ENCODE results near the gene PKHD1.
A peak's percentile ranks its signal among the peaks of the same experiment; 100 is the strongest.

Gene PKHD1

GRCh38 chr6:52059821-52060220 is 27.6 kb downstream of the PKHD1 start:
- ChIA-PET CTCF (interaction anchor here (1.7 kb wide), 1 partner anchor 10 kb away, joined by 6 read pairs; no protein-coding TSS in a partner anchor), POLR2A (no interaction called here)
- no peak for DNase-seq (ENCODE audit: extremely low spot score)
- no peak for TF ChIP-seq ZNF384 (IDR thresholded peaks at IDR 0.05)

- CTCF ChIA-PET: no interaction called here
Observed at GRCh38 chr6:52055451-52055850, 32.0 kb downstream of the PKHD1 start.

DNA sequence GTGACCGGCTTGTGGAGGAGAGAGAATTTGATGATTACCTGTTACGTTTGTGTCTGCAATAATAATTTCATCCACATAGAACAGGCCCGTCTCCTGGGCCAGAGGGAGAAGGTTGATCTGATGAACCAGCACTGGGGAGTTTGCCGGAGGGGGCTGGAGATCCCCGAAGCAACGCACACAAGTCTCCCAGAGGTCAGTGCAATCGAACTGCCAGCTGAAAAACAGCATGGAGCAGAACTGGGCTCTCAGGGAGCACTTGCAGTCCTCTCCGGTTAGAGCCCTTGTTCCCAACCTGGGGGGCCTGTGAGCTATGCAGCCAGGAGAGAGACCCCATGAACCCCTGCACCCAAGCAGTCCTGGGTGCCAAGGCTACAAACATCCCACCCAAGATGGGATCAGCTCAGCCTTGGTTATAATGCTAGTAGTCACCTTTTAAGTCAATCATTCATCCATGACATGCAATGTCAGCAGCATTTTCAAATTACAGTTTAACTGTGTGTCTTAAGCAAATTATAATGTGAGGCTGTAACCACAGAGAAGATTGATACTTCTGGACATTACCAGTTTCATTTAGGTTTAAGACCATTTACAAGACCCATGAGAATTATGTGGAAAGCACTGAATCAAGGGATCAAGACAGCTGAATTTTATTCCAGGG is 34.2 kb downstream of the PKHD1 start:
- TF ChIP-seq FOXA1 (IDR thresholded peaks at IDR 0.05) (no peak), TARDBP (IDR thresholded peaks at IDR 0.05) (no peak), HDGF (IDR thresholded peaks at IDR 0.05; ENCODE audit: borderline replicate concordance) (no peak), LEF1 (IDR thresholded peaks at IDR 0.05; ENCODE audit: borderline replicate concordance) (no peak)
- DNase-seq (ENCODE audit: extremely low spot score): no peak
- ChIA-PET CTCF (interaction anchor here (0.6 to 1.6 kb wide), 2 partner anchors 34 to 589 kb away, joined by 3 to 4 read pairs; no protein-coding TSS in a partner anchor), POLR2A (no interaction called here)

More at GRCh38 chr6:52055451-52055850, 32.0 kb downstream of the PKHD1 start:
- POLR2A ChIA-PET: no interaction called here
- no peak for TF ChIP-seq PKNOX1 (IDR thresholded peaks at IDR 0.05)
- TF ChIP-seq SUZ12 (IDR thresholded peaks at IDR 0.05): no peak
- no peak for TF ChIP-seq ARNT (IDR thresholded peaks at IDR 0.05)
- no peak for TF ChIP-seq BHLHE40 (IDR thresholded peaks at IDR 0.05; ENCODE audit: borderline replicate concordance)
- no peak for TF ChIP-seq LEF1 (IDR thresholded peaks at IDR 0.05; ENCODE audit: borderline replicate concordance)
- TF ChIP-seq FOXM1 (IDR thresholded peaks at IDR 0.05; ENCODE audit: borderline replicate concordance): no peak
- no peak for TF ChIP-seq SP1 (IDR thresholded peaks at IDR 0.05)
- no peak for TF ChIP-seq ELF4 (IDR thresholded peaks at IDR 0.05)
- TF ChIP-seq CTBP1 (IDR thresholded peaks at IDR 0.05; ENCODE audit: borderline replicate concordance): no peak
- TF ChIP-seq TARDBP (IDR thresholded peaks at IDR 0.05): no peak
- TF ChIP-seq HDGF (IDR thresholded peaks at IDR 0.05; ENCODE audit: borderline replicate concordance): no peak
- TF ChIP-seq NFRKB (IDR thresholded peaks at IDR 0.05): no peak
- no peak for TF ChIP-seq FOXK2 (IDR thresholded peaks at IDR 0.05)
- TF ChIP-seq L3MBTL2 (conservative IDR thresholded peaks at IDR 0.05): no peak
- no peak for TF ChIP-seq ZNF384 (IDR thresholded peaks at IDR 0.05)
- TF ChIP-seq FOXA1 (IDR thresholded peaks at IDR 0.05): no peak
- no peak for DNase-seq (ENCODE audit: extremely low spot score)

DNA sequence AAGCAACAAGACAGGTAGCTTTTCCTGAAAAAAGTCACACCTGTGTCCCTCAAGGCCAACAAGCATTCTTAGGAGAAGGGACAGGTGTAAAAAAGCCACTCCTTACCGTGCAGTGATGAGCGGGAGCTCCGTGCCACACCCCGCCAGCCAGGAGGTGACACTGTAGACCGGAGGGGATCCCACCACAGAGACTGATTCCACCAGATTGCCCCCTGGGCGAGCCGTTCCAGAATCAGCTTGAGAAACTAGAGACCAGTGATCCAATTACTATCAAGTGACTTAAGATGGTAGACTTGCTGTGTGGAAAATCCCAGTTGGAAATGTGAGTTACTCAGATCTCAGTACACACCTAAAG is 37.4 kb downstream of the PKHD1 start:
- no peak for DNase-seq (ENCODE audit: extremely low spot score)
- TF ChIP-seq SP1 (IDR thresholded peaks at IDR 0.05) (no peak), FOXM1 (IDR thresholded peaks at IDR 0.05; ENCODE audit: borderline replicate concordance) (no peak), BHLHE40 (IDR thresholded peaks at IDR 0.05; ENCODE audit: borderline replicate concordance) (no peak), FOXA1 (IDR thresholded peaks at IDR 0.05) (no peak), NFRKB (IDR thresholded peaks at IDR 0.05) (no peak), FOXK2 (IDR thresholded peaks at IDR 0.05) (no peak), L3MBTL2 (conservative IDR thresholded peaks at IDR 0.05) (no peak)
- CTCF ChIA-PET: interaction anchor here (1.0 to 2.0 kb wide), 8 partner anchors 9 to 86 kb away, joined by 3 to 7 read pairs (median 5); no protein-coding TSS in a partner anchor
- POLR2A ChIA-PET: no interaction called here

- ChIA-PET CTCF (interaction anchor here (0.6 to 2.0 kb wide), 10 partner anchors 8 to 125 kb away, joined by 3 to 7 read pairs (median 4); no protein-coding TSS in a partner anchor), POLR2A (no interaction called here)
- peak; percentile 44 for DNase-seq (ENCODE audit: extremely low spot score)
- TF ChIP-seq ZNF384 (IDR thresholded peaks at IDR 0.05): no peak
- TF ChIP-seq NFRKB (IDR thresholded peaks at IDR 0.05): no peak
- TF ChIP-seq SP1 (IDR thresholded peaks at IDR 0.05): no peak
- TF ChIP-seq CTBP1 (IDR thresholded peaks at IDR 0.05; ENCODE audit: borderline replicate concordance): no peak
- no peak for TF ChIP-seq FOXK2 (IDR thresholded peaks at IDR 0.05)
- TF ChIP-seq LEF1 (IDR thresholded peaks at IDR 0.05; ENCODE audit: borderline replicate concordance): no peak
- no peak for TF ChIP-seq ARNT (IDR thresholded peaks at IDR 0.05)
- TF ChIP-seq L3MBTL2 (conservative IDR thresholded peaks at IDR 0.05): no peak
- no peak for TF ChIP-seq TARDBP (IDR thresholded peaks at IDR 0.05)
- TF ChIP-seq PKNOX1 (IDR thresholded peaks at IDR 0.05): no peak
- TF ChIP-seq FOXA1 (IDR thresholded peaks at IDR 0.05): no peak
Observed at GRCh38 chr6:52049252-52050050, 38.0 kb downstream of the PKHD1 start.

GRCh38 chr6:52046456-52046855 is 41.0 kb downstream of the PKHD1 start:
- CTCF ChIA-PET: no interaction called here

More at GRCh38 chr6:52046456-52046855, 41.0 kb downstream of the PKHD1 start:
- no peak for DNase-seq (ENCODE audit: extremely low spot score)
- POLR2A ChIA-PET: no interaction called here
- TF ChIP-seq HDGF (IDR thresholded peaks at IDR 0.05; ENCODE audit: borderline replicate concordance): no peak
- TF ChIP-seq CTBP1 (IDR thresholded peaks at IDR 0.05; ENCODE audit: borderline replicate concordance): no peak
- no peak for TF ChIP-seq L3MBTL2 (conservative IDR thresholded peaks at IDR 0.05)
- no peak for TF ChIP-seq FOXA1 (IDR thresholded peaks at IDR 0.05)
- TF ChIP-seq SUZ12 (IDR thresholded peaks at IDR 0.05): no peak
- TF ChIP-seq LEF1 (IDR thresholded peaks at IDR 0.05; ENCODE audit: borderline replicate concordance): no peak
- TF ChIP-seq FOXM1 (IDR thresholded peaks at IDR 0.05; ENCODE audit: borderline replicate concordance): no peak
- no peak for TF ChIP-seq ARNT (IDR thresholded peaks at IDR 0.05)
- no peak for TF ChIP-seq PKNOX1 (IDR thresholded peaks at IDR 0.05)
- no peak for TF ChIP-seq FOXK2 (IDR thresholded peaks at IDR 0.05)
- TF ChIP-seq BHLHE40 (IDR thresholded peaks at IDR 0.05; ENCODE audit: borderline replicate concordance): no peak
- TF ChIP-seq NFRKB (IDR thresholded peaks at IDR 0.05): no peak
- no peak for TF ChIP-seq ELF4 (IDR thresholded peaks at IDR 0.05)
- no peak for TF ChIP-seq SP1 (IDR thresholded peaks at IDR 0.05)
- TF ChIP-seq TARDBP (IDR thresholded peaks at IDR 0.05): no peak
